ENCODE data around the gene AGPS.

DNA sequence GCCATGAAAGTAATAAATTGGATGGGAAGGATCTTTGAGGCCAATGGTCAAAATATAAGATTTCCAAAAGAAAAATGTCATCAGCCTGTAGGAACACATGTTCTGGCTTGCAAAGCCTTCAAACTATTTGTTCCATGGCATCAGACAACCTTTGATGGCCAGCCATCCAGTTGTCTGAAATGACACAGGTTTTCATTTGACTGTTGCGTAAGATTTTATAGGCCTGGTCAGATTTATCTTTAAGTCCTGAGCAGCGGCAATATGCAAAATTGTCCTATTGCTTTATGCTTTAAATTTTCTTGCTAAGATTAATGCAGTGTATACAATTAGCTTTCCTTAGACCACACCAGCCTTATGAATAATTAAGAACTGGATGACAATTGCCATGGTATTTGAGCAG lies 167.1 kb downstream of the AGPS start:
- TF ChIP-seq, protein P1, sequence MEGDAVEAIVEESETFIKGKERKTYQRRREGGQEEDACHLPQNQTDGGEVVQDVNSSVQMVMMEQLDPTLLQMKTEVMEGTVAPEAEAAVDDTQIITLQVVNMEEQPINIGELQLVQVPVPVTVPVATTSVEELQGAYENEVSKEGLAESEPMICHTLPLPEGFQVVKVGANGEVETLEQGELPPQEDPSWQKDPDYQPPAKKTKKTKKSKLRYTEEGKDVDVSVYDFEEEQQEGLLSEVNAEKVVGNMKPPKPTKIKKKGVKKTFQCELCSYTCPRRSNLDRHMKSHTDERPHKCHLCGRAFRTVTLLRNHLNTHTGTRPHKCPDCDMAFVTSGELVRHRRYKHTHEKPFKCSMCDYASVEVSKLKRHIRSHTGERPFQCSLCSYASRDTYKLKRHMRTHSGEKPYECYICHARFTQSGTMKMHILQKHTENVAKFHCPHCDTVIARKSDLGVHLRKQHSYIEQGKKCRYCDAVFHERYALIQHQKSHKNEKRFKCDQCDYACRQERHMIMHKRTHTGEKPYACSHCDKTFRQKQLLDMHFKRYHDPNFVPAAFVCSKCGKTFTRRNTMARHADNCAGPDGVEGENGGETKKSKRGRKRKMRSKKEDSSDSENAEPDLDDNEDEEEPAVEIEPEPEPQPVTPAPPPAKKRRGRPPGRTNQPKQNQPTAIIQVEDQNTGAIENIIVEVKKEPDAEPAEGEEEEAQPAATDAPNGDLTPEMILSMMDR (IDR thresholded peaks at IDR 0.05) = no peak
- TF ChIP-seq CBX2 (IDR thresholded peaks at IDR 0.05; ENCODE audit: borderline replicate concordance, low read depth) (no peak), CHD4 (IDR thresholded peaks at IDR 0.05; ENCODE audit: borderline replicate concordance) (no peak), CEBPB (IDR thresholded peaks at IDR 0.05) (no peak), POLR2A (IDR thresholded peaks at IDR 0.05; ENCODE audit: low read length) (no peak)
- TF ChIP-seq, protein P2, sequence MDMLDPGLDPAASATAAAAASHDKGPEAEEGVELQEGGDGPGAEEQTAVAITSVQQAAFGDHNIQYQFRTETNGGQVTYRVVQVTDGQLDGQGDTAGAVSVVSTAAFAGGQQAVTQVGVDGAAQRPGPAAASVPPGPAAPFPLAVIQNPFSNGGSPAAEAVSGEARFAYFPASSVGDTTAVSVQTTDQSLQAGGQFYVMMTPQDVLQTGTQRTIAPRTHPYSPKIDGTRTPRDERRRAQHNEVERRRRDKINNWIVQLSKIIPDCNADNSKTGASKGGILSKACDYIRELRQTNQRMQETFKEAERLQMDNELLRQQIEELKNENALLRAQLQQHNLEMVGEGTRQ (IDR thresholded peaks at IDR 0.05) = no peak
- TF ChIP-seq, protein P3, sequence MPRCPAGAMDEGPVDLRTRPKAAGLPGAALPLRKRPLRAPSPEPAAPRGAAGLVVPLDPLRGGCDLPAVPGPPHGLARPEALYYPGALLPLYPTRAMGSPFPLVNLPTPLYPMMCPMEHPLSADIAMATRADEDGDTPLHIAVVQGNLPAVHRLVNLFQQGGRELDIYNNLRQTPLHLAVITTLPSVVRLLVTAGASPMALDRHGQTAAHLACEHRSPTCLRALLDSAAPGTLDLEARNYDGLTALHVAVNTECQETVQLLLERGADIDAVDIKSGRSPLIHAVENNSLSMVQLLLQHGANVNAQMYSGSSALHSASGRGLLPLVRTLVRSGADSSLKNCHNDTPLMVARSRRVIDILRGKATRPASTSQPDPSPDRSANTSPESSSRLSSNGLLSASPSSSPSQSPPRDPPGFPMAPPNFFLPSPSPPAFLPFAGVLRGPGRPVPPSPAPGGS (IDR thresholded peaks at IDR 0.05) = no peak
- TF ChIP-seq, protein P4, sequence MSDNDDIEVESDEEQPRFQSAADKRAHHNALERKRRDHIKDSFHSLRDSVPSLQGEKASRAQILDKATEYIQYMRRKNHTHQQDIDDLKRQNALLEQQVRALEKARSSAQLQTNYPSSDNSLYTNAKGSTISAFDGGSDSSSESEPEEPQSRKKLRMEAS (IDR thresholded peaks at IDR 0.05) = no peak
